ENCODE results near the gene BACH2.

The BACH2 gene

GRCh38 chr6:90045535-90045934 lies 251.1 kb downstream of the BACH2 start:
- DNase-seq (ENCODE audit: low read depth): no peak
- TF ChIP-seq CTCF (IDR thresholded peaks at IDR 0.05; ENCODE audit: low read depth, low read length, missing control alignments): no peak
- no peak overlapping the region for H3K4me3 ChIP-seq (ENCODE audit: low read depth, low read length)

GRCh38 chr6:90044833-90045381 lies 251.7 kb downstream of the BACH2 start:
- no peak overlapping the region for H3K4me3 ChIP-seq (ENCODE audit: low read depth, low read length)
- no peak for TF ChIP-seq CTCF (IDR thresholded peaks at IDR 0.05; ENCODE audit: low read depth, low read length, missing control alignments)
- no peak for DNase-seq (ENCODE audit: low read depth)

- H3K4me3 ChIP-seq (ENCODE audit: low read depth, low read length): no peak overlapping the region
- TF ChIP-seq CTCF (IDR thresholded peaks at IDR 0.05; ENCODE audit: low read depth, low read length, missing control alignments): no peak
- no peak for DNase-seq (ENCODE audit: low read depth)
These were observed 252.3 kb downstream of the BACH2 start for GRCh38 chr6:90044182-90044832.

- no peak for DNase-seq (ENCODE audit: low read depth)
- no peak overlapping the region for H3K4me3 ChIP-seq (ENCODE audit: low read depth, low read length)
- TF ChIP-seq CTCF (IDR thresholded peaks at IDR 0.05; ENCODE audit: low read depth, low read length, missing control alignments): no peak
These were observed 255.7 kb downstream of the BACH2 start for GRCh38 chr6:90040931-90041330.

- DNase-seq (ENCODE audit: low read depth): no peak
- no peak for TF ChIP-seq CTCF (IDR thresholded peaks at IDR 0.05; ENCODE audit: low read depth, low read length, missing control alignments)
- no peak overlapping the region for H3K4me3 ChIP-seq (ENCODE audit: low read depth, low read length)
These were observed 256.7 kb downstream of the BACH2 start for GRCh38 chr6:90039911-90040310.

- no peak for DNase-seq (ENCODE audit: low read depth)
- H3K4me3 ChIP-seq (ENCODE audit: low read depth, low read length): no peak overlapping the region
- no peak for TF ChIP-seq CTCF (IDR thresholded peaks at IDR 0.05; ENCODE audit: low read depth, low read length, missing control alignments)
These were observed 257.5 kb downstream of the BACH2 start for GRCh38 chr6:90038961-90039653.
